HG03103 (cell line): ENCODE results near the gene GPC6.

Experiments
- ATAC-seq: cut with Tn5 transposase; IDR thresholded peaks from one replicate; pipeline ENCODE4 v1.9.1; 2021; ENCODE audit warnings: low read depth; ENCODE audit not compliant: unreplicated experiment

Gene GPC6

DNA sequence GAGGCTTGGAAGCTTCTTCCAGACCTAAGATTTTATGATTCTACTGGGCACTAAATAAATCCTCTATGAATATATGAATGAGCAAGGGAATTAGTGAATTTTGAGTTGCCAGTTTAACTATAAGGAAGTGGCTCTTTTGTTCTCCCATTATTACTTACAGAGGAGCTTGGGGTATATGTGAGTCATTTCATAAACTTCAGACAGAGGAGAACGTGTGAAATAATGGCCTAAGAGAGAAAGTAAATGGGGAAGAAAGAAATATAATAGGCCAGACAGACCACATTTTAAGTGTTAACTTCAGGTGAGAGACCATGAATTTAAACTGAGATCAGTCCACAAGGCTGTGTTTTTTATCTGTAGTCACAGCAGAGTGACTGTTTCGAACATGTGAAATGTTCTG, 570.9 kb downstream of the GPC6 start:
- no peak for ATAC-seq

GRCh38 chr13:93800342-93800741, 573.7 kb downstream of the GPC6 start:
- no peak for ATAC-seq

DNA sequence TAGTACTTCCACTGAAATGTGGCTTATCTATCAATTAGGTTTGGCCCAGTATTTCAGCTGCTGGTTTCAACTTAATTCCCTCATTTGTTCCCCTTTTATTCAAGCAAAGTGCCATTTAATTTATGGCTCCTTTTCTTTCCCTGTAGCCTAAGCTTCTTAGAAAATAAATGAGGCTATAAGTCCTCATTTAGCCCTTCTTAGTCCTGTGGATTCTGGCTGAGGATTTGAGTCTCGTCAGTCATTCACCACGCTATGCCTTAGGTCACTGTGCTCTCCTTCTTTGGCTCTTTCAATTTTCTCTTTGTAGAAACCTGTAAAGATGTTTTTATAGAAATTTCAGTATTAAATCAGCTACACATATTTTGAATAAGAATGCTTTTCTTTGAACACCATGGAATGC, 579.1 kb downstream of the GPC6 start:
- ATAC-seq: no peak

- ATAC-seq: no peak
Observed at GRCh38 chr13:93806861-93807260, 580.3 kb downstream of the GPC6 start.

- no peak for ATAC-seq
Observed at GRCh38 chr13:93810264-93810663, 583.7 kb downstream of the GPC6 start.

GRCh38 chr13:93811071-93811737, 584.6 kb downstream of the GPC6 start:
- ATAC-seq: no peak

- no peak for ATAC-seq
Observed at GRCh38 chr13:93811738-93812112, 585.1 kb downstream of the GPC6 start.

DNA sequence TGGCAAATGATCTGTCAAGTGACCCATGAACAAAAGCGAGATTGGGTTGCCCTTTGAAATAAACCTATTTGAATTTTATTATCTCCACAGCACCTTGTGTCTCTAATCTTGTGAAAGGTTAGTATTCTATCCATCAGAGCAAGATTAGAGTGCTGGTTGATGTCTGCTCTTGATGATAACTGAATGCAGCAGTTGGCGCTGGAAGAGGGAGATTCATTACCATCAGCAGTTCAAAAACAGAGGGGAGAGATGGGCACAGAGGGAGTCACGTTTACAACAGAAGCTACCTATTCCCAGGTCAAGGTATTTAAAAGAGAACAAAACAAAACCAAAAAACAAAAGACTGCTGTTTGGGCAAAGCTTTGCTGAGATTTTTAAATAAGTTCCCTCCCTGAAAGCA, 588.1 kb downstream of the GPC6 start:
- no peak for ATAC-seq

- no peak for ATAC-seq
Observed at GRCh38 chr13:93818345-93818744, 591.7 kb downstream of the GPC6 start.

DNA sequence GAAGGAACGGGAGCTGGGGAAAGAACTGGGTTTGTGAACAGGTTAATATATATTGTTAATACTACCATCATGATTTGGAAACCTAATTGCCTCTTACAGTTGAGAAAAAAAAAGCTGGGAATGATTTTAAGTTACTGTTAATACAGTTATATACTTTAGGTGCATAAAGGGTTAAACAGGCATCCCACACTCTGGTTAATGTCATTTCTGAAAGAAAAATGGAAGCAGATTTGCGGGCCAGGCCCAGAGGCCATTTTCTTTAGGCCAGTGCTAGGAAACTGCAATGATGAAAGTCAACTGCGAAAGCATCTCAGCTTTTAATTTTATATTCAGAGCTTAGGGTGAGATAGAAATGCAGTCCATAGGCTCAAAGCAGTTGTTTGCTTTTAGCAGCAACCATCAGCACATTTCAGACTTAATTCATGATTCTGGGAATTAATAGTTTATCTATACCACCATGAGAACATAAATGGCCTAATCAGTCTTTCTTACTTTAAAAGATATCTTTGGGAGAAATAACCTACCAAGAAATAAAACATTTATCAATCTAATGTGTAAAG, 592.8 kb downstream of the GPC6 start:
- ATAC-seq: no peak

- ATAC-seq: no peak
Observed at GRCh38 chr13:93824286-93824685, 597.7 kb downstream of the GPC6 start.

DNA sequence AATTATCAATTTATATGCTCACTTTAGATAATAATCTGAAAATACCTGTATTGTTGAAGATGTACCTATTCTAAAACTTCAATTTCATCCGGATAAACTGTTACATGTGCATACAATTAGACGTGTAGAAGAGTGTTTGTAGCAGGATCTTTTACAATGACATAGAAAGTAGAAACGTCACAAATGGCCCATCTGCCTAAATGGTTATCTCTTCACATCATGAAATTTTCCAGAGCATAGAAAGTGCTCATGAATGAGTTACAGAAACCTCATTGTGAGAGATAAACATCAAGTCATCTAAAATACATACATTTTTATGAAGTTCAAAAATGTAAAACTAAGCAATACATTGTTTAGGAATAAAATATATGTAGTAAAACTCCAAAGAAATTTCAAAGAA, 607.4 kb downstream of the GPC6 start:
- no peak for ATAC-seq

DNA sequence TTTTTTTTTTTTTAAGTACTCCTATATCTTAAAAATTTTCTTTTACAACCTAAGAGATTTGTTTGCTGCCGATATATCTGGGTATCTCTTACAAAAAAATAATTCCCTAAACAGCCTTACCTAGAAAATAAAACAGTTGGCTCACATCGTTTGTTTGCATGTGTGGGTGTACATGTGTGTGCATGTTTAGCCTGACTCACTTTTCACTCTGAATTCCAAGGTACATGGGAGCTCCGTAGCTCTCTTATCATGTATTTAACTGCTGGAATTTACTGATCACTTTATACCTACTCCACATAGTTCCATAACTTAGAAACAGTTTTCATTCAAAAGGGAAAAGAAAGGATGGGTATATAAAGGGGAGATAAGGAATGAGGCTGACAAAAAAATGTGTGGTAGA, 616.5 kb downstream of the GPC6 start:
- no peak for ATAC-seq

DNA sequence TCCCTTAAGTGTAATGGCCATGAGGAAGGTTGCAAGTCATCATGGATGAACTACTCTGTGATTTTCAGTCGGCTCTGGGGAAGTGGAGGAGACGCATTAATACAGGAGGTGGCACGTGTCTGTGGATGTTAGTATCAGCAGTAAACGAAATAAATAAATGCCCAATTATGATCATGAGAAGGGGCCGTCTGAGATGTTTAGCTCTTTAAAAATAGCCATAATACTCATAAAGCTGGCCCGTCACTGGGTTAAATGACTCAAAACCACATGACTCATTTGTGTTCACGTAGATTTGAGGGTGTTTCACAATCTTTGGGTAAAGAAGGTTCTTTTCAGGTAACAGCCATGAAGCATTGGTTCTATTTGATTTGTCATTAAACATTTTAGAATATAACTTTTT, 620.6 kb downstream of the GPC6 start:
- ATAC-seq: no peak

GRCh38 chr13:93848247-93848646, 621.6 kb downstream of the GPC6 start:
- ATAC-seq: no peak

GRCh38 chr13:93851236-93851635, 624.6 kb downstream of the GPC6 start:
- no peak for ATAC-seq

DNA sequence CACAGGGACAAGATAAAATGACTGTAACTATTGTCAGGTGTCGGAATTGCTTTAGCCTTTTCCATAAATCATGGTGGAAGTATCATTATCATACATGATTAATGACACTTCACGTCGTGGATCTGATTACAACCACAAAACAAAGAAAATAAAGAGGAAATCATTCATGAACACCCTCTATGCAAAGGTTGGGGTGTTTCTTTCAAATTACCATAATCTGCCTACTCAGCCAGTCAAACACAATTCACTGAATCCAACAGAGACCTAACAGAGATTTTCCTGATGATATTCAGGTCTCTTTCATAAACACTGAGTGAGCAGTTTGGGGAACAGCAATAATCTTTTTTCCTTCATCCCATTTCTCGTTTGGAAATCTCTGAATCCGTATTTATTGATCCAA, 627.3 kb downstream of the GPC6 start:
- ATAC-seq: no peak

GRCh38 chr13:93857126-93857525, 630.5 kb downstream of the GPC6 start:
- ATAC-seq: no peak

GRCh38 chr13:93859716-93860115, 633.1 kb downstream of the GPC6 start:
- ATAC-seq: no peak

- no peak for ATAC-seq
Observed at GRCh38 chr13:93861818-93862217, 635.2 kb downstream of the GPC6 start.

DNA sequence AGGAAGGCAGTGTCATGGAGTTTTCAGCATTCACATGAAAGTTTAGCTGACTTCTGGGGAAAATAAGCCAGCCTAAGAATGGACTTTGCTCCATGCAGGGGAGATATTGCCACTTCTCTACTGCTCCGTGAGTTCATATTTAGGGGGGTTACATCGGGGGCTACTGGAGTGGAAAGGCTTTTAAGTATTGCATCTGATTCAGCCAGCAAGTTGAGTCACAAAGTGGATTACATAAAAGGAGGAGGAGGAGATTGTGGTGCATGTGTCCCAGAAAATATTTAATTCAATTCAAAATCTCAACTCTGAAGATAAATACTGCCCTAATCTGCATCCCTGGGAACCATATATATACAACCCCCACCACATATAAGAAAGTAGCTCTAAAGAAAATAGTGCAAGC, 635.7 kb downstream of the GPC6 start:
- ATAC-seq: no peak

- ATAC-seq: no peak
Observed at GRCh38 chr13:93865235-93865634, 638.6 kb downstream of the GPC6 start.

- no peak for ATAC-seq
Observed at GRCh38 chr13:93867481-93867880, 640.9 kb downstream of the GPC6 start.
